GM18511 (cell line): ENCODE data around the gene SMIM24.
"Not testable (repeated sequence)": the region's sequence is repeated elsewhere in the genome, so short reads cannot be mapped to it uniquely, and the experiment has no call there.

Experiments used
- ATAC-seq: cut with Tn5 transposase; IDR thresholded peaks from one replicate; pipeline ENCODE4 v1.9.1; 2021; ENCODE audit warnings: mild to moderate bottlenecking, moderate library complexity; ENCODE audit not compliant: unreplicated experiment

The SMIM24 gene

DNA sequence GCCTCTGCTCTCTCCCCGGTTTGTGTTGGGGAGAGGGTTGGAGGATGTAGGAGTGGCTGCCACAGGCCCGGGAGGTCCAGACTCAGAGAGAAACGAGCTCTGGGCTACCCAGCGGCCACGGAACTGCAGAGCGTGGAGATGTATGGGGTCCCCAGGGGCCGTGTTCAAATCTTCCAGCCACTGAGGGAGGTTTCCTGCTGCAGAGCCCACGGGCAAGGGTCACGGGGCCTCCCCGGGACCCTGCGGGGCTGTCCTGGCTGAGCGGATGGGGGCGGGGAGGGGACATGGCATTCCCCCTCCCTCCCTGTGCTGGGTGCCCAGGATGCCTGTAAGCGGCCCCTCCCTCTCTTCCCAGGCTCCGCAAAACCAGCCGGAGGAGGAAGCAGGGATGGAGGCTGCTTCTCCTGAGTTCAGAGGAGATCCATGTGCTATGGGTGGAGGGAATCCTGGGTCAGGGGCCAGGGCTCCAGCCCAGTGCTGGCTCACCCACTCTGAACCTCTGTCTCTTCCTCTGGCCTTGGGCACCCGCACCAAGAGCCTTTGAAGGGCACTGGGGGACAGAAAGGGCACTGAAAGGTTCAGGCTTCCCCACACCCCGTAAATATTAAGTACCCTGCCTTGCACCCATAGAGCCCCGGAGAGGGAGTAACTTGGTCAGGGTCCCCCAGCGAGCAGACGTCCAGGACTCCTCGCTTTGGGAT lies 22.6 kb downstream of the SMIM24 start:
- ATAC-seq, result no peak

DNA sequence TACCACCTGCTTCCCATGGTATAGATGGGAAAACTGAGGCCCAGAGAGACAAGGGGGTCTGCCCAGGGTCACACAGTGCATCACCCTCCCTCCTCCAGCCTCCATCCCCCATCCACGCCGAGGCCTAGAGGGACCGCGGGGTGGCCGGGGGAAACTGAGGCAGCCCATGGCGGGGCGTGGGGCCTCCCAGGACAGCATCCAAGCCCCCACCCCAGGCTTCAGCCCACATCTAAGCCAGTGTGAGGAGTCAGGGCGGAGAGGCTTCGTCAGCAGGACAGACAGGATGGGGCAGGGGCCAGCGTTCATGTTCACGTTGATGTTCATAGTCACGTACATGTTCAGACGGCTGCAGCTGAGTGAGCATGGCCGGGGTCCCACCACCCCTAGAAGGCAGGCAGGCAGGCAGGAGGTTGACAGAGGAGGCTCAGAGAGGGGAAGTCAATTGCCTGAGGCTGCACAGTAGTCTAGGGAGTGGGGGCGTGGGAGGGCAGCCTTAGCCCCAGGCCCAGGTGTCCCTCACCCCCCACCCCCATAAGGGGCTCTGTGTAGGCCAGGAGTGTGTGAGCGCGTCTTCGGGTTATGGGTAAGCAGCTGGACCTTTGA lies 23.3 kb downstream of the SMIM24 start:
- ATAC-seq, result no peak

DNA sequence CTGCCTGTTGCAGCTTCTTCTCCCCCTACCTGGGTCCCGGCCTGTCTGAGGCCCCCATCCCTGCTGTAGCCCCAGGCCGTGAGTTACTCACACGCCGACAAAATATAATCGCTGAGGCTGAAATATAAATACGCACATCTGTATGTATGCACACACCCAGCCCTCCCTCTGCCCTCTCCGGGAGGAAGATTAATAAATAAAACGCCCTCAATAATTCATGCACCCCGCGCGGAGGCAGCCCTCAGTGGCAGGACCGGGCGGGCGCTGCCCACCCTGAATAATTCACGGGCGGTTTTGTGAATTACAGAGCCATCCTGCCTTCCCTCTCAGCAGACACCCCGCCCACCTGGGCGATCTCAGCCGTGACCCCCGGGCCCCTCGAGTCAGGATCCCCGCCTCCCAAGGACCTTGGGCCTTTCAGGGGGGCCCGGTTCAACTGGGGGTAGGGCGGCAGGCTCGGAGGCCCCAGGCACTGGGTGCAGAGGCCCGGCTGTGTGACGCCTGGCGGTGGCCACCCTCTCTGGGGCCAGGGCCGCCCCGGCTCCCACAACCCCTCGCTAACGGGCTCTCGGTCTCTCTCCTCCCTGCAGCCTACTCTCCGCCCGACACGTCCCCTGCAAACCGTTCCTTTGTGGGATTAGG lies 24.2 kb downstream of the SMIM24 start:
- ATAC-seq, result no peak

DNA sequence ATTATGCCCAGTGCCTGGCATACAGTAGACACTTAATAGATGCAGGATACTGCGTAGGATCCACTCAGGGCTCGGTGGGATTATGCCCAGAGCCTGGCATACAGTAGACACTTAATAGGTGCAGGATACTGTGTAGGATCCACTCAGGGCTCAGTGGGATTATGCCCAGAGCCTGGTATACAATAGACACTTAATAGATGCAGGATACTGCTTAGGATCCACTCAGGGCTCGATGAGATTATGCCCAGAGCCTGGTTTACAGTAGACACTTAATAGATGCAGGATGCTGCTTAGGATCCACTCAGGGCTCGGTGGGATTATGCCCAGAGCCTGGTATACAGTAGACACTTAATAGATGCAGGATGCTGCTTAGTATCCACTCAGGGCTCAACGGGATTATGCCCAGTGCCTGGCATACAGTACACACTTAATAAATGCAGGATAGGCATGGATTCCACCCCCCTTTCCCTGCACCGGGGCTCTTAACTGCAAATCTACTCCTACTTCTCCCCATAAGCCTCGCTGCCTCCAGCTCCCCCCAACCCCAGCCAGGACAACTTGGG lies 24.9 kb downstream of the SMIM24 start:
- ATAC-seq, result no peak

DNA sequence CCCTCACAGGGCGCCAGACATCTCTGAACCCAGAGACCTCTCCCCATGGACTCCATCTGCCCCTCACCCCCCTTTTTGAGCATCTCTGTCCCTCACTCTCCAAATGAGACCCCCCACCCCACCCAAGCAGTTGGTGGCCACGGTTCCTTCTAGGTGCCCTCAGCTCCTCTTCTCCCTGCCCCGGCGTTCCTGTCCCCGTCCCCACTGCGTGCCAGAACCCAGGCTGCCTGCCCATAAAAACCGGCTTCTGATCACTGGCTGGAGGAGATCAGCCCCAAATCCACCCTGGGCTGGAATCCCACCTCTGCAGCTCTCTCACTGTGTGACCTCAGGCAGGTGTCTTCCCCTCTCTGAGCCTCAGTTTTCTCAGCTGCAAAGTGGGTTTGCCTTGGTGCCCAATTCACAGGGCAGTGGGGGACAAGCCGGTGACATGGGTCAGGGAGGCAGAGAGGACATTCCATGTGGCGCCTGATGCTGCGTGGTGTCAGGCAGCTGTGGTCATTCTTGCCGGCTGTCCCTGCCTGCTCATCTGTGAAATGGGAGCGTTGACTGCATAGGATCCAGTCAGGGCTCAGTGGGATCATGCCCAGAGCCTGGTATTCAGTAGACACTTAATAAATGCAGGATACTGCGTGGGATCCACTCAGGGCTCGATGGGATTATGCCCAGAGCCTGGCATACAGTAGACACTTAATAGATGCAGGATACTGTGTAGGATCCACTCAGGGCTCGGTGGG lies 25.5 kb downstream of the SMIM24 start:
- ATAC-seq, result no peak

DNA sequence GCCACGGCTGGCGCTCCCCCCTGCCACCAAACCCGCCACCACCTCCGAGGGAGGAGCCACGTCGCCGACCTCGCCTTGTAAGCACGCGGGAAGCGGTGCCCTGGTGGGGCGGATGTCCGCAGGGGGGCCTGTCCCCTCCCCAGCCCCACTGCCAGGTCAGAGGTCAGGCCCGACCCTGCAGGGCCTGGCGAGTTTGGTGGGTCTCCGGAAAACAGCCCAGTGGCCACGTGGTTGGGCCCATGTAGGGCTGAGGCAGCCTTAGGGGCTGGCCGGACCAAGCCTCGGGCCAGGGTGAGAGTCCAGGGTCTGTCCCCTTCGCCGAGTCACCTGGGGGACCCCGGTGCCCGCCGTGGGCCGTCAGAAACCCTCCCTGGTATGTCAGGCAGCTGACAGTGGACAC lies 26.5 kb downstream of the SMIM24 start:
- no peak for ATAC-seq

DNA sequence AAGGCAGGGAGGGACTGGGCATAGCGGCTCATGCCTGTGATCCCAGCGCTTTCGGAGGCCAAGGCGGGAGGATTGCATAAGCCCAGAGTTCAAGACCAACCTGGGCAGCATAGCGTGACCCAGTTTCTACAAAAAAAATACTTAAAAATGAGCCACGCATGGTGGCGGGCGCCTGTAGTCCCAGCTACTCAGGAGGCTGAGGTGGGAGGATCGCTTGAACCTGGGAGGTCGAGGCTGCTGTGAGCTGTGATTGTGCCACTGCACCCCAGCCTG lies 27.4 kb downstream of the SMIM24 start:
- ATAC-seq, result not testable (repeated sequence)

DNA sequence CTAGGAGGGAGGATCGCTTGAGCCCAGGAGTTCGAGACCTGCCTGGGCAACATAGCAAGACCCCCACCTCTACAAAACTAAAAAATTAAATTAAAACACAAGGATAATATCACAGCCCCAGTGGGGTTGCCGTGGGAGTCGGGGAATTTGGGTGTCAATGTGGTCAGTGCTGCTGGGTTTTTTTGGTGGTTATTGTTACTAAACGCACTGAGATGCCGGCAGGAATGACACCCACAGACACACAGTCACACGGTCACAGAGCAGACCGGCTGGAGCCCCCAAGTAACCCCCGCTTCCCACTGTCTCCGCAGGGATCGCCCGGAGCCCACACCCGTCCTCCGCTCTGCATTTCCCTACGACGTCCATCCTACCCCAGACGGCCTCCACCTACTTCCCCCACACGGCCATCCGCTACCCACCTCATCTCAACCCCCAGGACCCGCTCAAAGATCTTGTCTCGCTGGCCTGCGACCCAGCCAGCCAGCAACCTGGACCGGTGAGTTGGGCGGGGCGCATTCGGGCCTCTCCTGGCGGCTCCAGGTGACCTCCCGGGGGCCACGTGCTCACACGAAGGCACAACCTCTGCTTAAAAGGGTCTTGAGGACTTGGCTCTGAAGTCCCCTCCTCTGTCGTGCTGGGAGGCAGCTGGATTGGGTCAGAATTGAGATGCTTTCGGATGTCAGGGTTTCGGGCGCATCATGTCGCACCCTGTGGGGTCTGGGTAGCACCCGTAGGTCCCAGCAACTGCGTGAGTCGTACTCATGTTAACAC lies 28.0 kb downstream of the SMIM24 start:
- ATAC-seq, result no peak

DNA sequence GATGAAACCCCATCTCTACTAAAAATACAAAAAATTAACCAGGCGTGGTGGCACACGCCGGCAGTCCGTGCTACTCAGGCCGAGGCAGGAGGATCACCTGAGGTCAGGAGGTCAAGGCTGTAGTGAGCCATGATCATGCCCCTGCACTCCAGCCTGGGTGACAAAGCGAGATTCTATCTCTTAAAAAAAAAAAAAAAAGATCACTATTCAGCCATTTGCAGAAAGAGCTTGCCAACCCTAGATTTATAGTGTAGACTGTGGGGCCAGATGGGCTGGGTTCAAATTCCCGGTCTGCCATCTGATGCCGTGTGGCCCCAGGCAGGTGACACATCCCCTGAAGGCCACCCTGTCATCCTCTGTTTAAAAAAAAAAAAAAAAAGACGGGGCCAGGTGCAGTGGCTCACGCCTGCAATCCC lies 28.9 kb downstream of the SMIM24 start:
- no peak for ATAC-seq

DNA sequence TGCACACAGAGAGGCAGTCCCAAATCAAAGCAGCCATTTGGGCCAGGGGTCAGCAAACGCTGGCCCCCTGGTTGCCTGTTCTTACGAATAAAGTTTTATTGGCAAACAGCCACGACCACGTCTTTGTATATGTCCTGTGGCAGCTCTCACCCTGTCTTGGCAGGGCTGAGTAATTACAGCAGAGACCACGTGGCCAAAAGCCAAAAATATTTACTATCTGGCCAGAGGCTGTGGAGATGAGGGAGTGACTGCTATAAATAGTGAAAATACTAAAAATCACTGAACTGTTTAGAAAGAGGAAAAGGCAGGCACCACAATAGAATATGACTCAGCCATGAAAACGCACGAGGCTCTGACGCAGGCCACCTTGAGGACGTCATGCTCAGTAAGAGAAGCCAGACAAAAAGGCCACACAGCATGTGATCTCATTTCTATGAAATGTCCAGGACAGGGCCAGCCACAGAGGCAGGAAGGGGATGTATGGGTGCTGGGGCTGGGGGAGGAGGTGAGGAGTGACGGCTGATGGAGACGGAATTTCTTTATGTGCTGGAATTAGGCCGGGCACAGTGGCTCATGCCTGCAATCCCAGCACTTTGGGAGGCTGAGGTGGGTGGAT lies 29.4 kb downstream of the SMIM24 start:
- no peak for ATAC-seq

DNA sequence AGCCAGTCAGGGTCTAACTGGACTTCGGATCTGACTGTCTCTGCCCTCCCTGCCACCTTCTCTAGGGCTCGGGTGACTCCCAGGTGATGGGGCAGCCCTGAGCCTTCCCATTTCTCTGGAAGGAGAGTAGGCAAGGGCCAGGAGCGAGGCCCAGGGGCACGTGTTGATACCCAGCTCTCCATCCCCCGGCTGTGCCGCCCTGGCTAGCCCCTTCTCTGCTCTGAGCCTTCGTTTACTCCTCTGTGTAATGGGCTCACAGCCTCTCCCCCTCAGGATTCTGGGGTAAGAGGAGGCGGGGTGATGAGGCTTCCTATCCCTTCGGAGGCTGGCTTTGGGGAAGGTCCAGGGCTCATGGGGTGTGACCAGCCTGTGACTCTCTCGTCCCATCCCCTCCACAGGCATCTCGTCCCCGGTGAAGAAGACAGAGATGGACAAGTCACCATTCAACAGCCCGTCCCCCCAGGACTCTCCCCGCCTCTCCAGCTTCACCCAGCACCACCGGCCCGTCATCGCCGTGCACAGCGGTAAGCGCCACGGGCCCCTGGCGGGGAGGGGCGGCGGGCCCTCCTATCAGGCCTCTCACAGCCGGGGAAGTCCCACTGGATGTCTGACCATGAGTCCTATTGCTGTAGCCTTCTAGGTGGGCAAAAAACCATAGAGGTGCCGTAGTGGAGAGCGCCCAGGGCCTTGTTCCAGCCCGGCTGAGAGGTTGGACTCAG lies 31.6 kb downstream of the SMIM24 start:
- no peak for ATAC-seq

DNA sequence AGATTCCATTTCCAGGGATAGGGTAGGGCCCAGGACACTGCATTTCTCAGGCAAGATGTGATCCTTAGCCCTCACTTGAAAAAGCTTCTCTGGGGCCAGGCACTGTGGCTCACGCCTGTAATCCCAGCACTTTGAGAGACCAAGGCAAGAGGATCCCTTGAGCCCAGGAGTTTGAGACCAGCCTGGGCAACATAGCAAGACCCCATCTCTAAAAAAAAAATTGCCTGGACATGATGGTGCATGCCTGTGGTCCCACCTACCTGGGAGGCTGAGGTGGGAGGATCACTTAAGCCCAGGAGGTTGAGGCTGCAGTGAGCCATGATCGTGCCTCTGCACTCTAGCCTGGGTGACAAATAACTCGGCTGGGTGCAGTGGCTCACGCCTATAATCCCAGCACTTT lies 33.7 kb downstream of the SMIM24 start:
- not testable (repeated sequence) for ATAC-seq

DNA sequence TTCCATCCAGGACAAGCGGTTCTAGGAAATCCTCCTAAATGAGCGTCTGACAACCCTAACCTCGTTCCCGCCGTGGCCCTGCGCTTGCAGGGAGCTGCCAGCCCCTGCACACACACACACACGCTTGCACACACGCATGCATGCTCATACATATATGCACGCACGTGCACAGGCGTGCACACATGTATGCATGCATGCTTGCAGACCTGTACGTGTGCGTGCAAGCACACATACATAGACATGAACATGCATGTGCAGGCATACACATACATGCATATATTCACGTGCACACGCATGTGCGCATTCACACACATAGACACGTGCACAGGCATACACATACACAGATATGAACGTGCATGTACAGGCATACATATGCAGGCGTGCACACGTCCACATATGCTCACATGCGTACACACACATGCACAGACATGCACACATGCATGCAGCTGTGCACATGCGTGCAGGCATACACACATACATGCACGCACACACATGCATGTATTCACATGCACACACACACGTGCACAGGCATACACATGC lies 35.6 kb downstream of the SMIM24 start:
- no peak for ATAC-seq

DNA sequence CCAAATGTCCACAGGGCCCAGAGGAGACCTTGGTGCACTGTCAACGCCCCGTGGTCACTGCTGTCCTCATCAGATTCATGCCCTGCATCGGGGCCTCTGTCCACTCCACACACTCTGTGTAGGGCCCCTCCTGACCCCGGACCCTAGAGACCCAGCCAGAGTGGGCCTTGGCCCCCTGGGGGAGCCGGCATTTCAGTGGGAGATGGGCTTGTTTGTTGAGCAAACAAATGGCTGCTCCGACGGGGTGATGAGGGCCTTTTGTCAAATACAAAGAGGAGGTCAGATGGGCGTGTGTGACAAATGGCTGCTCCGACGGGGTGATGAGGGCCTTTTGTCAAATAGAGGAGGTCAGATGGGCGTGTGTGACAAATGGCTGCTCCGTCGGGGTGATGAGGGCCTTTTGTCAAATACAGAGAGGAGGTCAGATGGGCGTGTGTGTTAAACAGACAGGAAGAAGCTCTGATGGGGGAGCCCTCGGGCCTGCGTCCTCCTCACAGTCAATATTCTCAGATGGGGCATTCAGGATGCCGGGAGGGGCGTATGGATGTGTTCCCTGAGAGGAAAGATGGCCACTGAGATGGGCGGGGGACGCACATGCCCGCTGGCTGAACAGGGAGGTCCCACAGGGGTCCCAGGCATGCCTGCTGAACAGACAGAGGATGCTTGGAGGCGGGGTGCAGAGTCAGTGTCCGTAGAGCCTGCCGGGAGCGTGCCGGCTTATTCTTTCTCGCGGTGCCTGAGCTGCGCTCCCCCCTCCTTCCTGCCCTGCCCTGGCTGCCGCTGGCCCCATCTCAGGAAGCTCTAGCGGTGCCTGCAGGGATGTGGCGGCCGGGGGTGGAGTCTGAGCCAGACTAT lies 36.3 kb downstream of the SMIM24 start:
- ATAC-seq, result no peak

DNA sequence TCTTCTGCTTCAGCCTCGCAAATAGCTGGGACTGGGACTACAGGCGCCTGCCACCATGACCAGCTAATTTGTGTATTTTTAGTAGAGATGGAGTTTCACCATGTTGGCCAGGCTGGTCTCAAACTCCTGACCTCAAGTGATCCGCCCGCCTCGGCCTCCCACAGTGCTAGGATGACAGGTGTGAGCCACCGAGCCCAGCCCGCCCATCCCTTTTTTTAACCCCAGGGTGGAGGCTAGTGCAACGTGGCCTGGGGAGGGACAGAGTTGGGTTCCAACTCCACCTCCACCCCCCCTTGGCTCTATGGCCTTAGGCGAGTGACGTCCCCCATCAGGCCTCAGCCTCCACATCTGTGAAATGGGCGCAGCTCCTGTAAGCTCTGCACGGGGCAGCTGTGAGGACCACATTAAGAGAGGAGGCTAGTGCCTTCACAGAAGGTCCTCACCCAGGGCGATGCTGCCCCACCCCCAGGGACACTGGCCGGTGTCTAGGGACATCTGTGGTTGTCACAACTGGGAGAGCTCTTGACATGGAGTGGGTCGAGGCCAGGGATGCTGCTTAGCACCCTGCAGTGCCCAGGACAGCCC lies 37.7 kb downstream of the SMIM24 start:
- ATAC-seq, result no peak

DNA sequence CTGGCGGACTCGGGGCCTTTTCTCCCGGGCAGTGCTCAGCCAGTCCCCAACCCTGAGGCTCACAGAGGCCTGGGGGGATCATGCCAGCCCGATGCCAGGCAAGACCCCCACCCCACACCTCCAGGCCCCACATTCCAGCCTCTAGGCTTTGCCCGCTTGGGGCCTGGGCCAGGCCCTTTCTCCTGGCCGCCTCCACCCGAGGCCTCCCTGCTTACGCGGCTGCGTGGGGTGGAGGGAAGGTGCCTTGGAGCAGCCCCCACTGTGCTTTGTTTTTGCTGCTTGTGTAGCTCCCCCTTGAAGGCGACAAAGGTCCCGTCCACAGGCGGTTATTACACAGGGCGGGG lies 38.4 kb downstream of the SMIM24 start:
- no peak for ATAC-seq

DNA sequence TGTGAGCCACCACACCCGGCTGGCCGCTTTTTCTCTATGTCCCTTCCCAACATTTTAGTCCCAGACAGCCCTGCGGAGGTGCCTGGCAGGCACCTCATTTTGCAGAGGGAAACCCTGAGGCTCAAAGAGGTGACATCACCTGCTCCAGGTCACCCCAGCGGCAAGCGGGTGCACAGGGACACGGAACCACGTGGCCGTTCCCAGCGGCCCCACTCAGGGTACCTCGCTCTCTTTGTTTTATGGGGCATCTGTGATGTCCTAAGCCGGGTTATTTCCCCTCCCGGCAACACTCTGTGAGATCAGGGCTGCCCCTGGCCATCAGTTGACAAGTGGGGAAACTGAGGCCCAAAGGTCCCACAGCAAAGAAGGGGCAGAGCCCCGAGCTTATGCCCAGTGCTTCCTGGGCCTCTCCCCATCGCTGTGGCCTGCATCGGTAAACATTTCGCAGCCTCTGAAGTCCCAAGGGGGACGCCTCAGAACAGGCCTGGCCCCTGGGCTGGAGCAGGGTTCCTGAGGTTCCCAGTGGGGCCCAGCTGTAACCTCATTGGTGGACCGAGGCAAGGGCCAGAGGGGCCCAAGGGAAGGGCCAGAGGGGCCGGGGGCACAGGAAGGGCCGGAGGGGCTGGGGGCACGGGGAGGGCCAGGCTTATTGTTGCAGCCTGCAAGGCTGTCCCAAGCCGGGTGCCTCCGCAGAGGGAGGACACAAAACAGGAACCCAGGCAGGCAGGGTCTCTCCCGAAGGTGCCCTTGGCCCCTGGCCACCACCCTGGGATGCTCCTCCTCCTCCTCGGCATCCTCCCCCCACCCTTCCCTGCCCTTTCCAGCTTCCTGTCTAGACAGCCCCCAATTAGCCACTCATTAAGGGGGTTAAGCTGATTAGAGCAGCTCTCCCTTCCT lies 39.0 kb downstream of the SMIM24 start:
- ATAC-seq, result no peak
